ENCODE measurements around the gene INSL3.

- TF ChIP-seq, protein P1, sequence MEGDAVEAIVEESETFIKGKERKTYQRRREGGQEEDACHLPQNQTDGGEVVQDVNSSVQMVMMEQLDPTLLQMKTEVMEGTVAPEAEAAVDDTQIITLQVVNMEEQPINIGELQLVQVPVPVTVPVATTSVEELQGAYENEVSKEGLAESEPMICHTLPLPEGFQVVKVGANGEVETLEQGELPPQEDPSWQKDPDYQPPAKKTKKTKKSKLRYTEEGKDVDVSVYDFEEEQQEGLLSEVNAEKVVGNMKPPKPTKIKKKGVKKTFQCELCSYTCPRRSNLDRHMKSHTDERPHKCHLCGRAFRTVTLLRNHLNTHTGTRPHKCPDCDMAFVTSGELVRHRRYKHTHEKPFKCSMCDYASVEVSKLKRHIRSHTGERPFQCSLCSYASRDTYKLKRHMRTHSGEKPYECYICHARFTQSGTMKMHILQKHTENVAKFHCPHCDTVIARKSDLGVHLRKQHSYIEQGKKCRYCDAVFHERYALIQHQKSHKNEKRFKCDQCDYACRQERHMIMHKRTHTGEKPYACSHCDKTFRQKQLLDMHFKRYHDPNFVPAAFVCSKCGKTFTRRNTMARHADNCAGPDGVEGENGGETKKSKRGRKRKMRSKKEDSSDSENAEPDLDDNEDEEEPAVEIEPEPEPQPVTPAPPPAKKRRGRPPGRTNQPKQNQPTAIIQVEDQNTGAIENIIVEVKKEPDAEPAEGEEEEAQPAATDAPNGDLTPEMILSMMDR (conservative IDR thresholded peaks at IDR 0.05; ENCODE audit: low read depth, low read length) = no peak
- no peak for TF ChIP-seq EZH2 (IDR thresholded peaks at IDR 0.05; ENCODE audit: borderline replicate concordance, low read depth, low read length, poor library complexity, severe bottlenecking)
Observed at GRCh38 chr19:17841371-17841809, 20.1 kb upstream of the INSL3 start.
